Measurements from ENCODE around the gene CFAP97D1. TPM values are rescaled to one million over a fixed set of nuclear protein-coding genes. Genes with fewer than 3 reads are reported as not detected.
A peak's percentile ranks its signal among the peaks of the same experiment; 100 is the strongest.

Gene CFAP97D1
- total RNA-seq, 4 donors from 2014 or later, result 0.13 TPM; not detected in 3

GRCh38 chr17:43832976-43833829, 53.0 kb downstream of the CFAP97D1 start, which contains the start of gene MPP3:
TSS of gene MPP3 (minus strand) at chr17:43833146. CDS start at chr17:43831906, 1,240 bp downstream.
- H3K4me1 ChIP-seq, result peaks cover 5 to 33% (median 16%) of the 10 kb centered on the region in 3 donors
- intact Hi-C loops (cut with DNase I), result no loop called here
- no peak for DNase-seq
- peak in 2 of 4 donors; percentile 72 to 82 for TF ChIP-seq POLR2A (IDR thresholded peaks at IDR 0.05)
- TF ChIP-seq CTCF (IDR thresholded peaks at IDR 0.05), result no peak
- WGBS, 2 donors, result 8 to 9% methylated on average over 8 to 14 of the region's 87 CpGs
- H3K9me3 ChIP-seq, result no peaks in the 10 kb centered on the region
- peaks cover 0 to 26% (median 6%) of the 10 kb centered on the region in 3 donors for H3K36me3 ChIP-seq
- peak within 1 kb of the TSS; percentile 60 to 76 (median 72) for H3K4me3 ChIP-seq
- H3K27ac ChIP-seq, result peak within 1 kb of the TSS; percentile 68 to 84 (median 79)
- H3K27me3 ChIP-seq, result peaks cover 0 to 8% (median 0%) of the 10 kb centered on the region in 4 donors

- DNase-seq, result no peak
- H3K4me1 ChIP-seq, result peaks cover 5 to 33% (median 16%) of the 10 kb centered on the region in 3 donors
- no peak overlapping the region for H3K27ac ChIP-seq
- peaks cover 0 to 8% (median 0%) of the 10 kb centered on the region in 4 donors for H3K27me3 ChIP-seq
- intact Hi-C loops (cut with DNase I), result no loop called here
- H3K4me3 ChIP-seq, result no peak overlapping the region
- peaks cover 0 to 18% (median 6%) of the 10 kb centered on the region in 3 donors for H3K36me3 ChIP-seq
- no peaks in the 10 kb centered on the region for H3K9me3 ChIP-seq
- no peak for TF ChIP-seq POLR2A (IDR thresholded peaks at IDR 0.05)
- TF ChIP-seq CTCF (IDR thresholded peaks at IDR 0.05), result no peak
- WGBS, 2 donors, result 52 to 59% methylated on average over 2 of the region's 2 CpGs
Observed at GRCh38 chr17:43834106-43834505, 53.9 kb downstream of the CFAP97D1 start.

Other genes with a start within 250 kb of the CFAP97D1 start
- gene ETV4, start 234.1 kb upstream of the CFAP97D1 start, total RNA-seq, result 10 to 100 TPM in 1 of 4 donors, 1 to 10 TPM in 3; 3.7 to 11.1 (median 6.9) TPM
- 1 to 10 TPM in 2 of 4 donors, under 1 TPM in 2; 0.64 to 6.1 (median 2.7) TPM for gene MEOX1, start 118.5 kb upstream of the CFAP97D1 start, total RNA-seq
- under 1 TPM in 1 of 4 donors, not detected in 3; 0.49 TPM for gene SOST, start 21.6 kb upstream of the CFAP97D1 start, total RNA-seq
- 10 to 100 TPM; 33.7 to 58.4 (median 36.8) TPM for gene DUSP3, start 1.5 kb upstream of the CFAP97D1 start, total RNA-seq
- gene MPP3, start 52.7 kb downstream of the CFAP97D1 start, total RNA-seq, result 10 to 100 TPM in 1 of 4 donors, 1 to 10 TPM in 3; 5.9 to 15.8 (median 9.0) TPM
- gene CD300LG, start 66.7 kb downstream of the CFAP97D1 start, total RNA-seq, result 1 to 10 TPM in 2 of 4 donors, under 1 TPM in 2; 0.30 to 2.3 (median 0.94) TPM
- 1 to 10 TPM in 1 of 4 donors, under 1 TPM in 3; 0.18 to 3.6 (median 0.54) TPM for gene MPP2, start 127.1 kb downstream of the CFAP97D1 start, total RNA-seq
- gene PPY, start 162.0 kb downstream of the CFAP97D1 start, total RNA-seq, result not detected
- not detected for gene PYY, start 173.5 kb downstream of the CFAP97D1 start, total RNA-seq
- gene NAGS, start 224.2 kb downstream of the CFAP97D1 start, total RNA-seq, result 1 to 10 TPM in 3 of 4 donors, under 1 TPM in 1; 0.64 to 2.7 (median 2.1) TPM
- gene TMEM101, start 234.5 kb downstream of the CFAP97D1 start, total RNA-seq, result 10 to 100 TPM; 20.6 to 40.8 (median 34.1) TPM